Fibroblast of villous mesenchyme (primary cell): Measurements from ENCODE around the gene ABCC10. TPM values are rescaled to one million over a fixed set of nuclear protein-coding genes. Genes with fewer than 3 reads are reported as not detected.

Source experiments
- DNase-seq: peaks from one replicate; pipeline ENCODE4 v3.0.0-alpha.2; 2010; ENCODE audit warnings: low read depth
- H3K4me3 ChIP-seq: 2 replicates; pipeline ENCODE4 v1.5.1; 2011; ENCODE audit warnings: low read depth, mild to moderate bottlenecking, low read length
- total RNA-seq: library from RNA; depleted of rRNA; stranded (reverse); fragments of >200 nt; gene quantifications from 2 replicates; pipeline ENCODE4 v1.2.3, GENCODE V29; 2012
- TF ChIP-seq, protein P1 (sequence below): IDR thresholded peaks from 2 replicates; pipeline ENCODE4 v1.5.1; 2012; ENCODE audit warnings: low read depth, mild to moderate bottlenecking, low read length; ENCODE audit not compliant: insufficient read depth

Gene ABCC10
- total RNA-seq, 1 donor, result 31.1 TPM

DNA sequence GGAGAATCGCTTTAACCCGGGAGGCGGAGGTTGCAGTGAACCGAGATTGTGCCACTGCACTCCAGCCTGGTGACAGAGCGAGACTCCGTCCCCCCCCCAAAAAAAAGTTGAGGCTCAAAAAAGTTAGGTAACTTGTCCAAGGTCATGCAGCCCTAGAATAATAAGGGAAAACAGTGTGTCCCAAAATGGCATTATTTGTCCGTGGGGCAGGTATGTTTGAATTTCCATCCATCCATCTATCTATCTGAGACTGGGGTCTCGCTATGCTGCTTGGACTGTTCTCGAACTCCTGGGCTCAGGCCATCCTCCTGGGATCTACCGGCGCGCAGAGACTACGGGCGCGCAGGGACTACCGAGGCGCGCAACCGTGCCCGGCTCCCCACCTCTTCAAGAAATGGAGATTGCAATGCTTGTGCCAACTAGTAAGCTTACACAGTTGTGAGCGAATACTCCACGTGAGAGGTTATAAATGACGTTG, 374 bp upstream of the ABCC10 start:
- TF ChIP-seq, protein P1, sequence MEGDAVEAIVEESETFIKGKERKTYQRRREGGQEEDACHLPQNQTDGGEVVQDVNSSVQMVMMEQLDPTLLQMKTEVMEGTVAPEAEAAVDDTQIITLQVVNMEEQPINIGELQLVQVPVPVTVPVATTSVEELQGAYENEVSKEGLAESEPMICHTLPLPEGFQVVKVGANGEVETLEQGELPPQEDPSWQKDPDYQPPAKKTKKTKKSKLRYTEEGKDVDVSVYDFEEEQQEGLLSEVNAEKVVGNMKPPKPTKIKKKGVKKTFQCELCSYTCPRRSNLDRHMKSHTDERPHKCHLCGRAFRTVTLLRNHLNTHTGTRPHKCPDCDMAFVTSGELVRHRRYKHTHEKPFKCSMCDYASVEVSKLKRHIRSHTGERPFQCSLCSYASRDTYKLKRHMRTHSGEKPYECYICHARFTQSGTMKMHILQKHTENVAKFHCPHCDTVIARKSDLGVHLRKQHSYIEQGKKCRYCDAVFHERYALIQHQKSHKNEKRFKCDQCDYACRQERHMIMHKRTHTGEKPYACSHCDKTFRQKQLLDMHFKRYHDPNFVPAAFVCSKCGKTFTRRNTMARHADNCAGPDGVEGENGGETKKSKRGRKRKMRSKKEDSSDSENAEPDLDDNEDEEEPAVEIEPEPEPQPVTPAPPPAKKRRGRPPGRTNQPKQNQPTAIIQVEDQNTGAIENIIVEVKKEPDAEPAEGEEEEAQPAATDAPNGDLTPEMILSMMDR, result no peak
- peak overlapping the region; percentile 88 for H3K4me3 ChIP-seq
- DNase-seq, result no peak

DNA sequence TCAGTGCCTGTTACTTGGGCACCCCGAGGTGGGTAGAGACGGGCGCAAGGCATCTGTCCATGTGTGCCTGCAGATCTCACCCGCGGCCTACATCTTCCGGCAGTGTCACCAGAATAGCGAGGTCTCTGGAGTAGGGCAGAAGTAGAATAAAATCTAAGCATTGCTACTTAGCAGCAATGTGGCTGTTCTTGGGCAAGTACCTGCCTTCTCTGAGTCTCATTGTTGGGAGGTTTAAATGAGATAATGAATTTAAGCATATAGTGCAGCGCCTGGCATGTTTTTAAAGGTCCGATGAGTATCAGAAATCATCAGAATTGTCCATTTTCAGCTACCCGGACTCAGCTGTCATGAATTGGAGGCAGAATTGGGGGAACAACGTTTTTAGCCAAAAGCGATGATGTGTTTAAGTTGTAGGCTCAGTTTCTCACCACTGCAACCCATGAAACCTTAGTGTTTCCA, 800 bp downstream of the ABCC10 start:
- TF ChIP-seq, protein P1, result no peak
- peak overlapping the region; percentile 88 for H3K4me3 ChIP-seq
- DNase-seq, result no peak

DNA sequence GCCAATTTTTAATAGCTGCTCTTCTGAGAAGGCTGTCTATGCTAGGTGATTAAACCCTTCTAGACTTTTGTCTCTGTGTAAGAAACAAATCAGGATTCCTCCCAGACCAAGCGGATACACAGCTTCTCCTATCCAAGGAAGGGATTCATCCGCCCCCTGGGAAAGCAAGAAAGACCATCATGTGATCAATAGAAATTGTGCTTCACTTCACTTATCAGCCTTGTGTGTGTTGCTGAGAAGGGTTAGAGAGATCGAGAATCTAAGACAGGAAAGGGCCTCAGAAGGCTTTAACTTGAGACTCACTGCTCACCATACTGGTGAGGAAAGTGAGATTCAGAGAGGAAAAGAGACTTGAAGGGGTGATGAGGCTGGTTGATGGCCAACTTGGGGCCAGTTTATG, 1.5 kb downstream of the ABCC10 start:
- peak; percentile 3 for DNase-seq
- TF ChIP-seq, protein P1, result no peak
- H3K4me3 ChIP-seq, result peak overlapping the region; percentile 88

DNA sequence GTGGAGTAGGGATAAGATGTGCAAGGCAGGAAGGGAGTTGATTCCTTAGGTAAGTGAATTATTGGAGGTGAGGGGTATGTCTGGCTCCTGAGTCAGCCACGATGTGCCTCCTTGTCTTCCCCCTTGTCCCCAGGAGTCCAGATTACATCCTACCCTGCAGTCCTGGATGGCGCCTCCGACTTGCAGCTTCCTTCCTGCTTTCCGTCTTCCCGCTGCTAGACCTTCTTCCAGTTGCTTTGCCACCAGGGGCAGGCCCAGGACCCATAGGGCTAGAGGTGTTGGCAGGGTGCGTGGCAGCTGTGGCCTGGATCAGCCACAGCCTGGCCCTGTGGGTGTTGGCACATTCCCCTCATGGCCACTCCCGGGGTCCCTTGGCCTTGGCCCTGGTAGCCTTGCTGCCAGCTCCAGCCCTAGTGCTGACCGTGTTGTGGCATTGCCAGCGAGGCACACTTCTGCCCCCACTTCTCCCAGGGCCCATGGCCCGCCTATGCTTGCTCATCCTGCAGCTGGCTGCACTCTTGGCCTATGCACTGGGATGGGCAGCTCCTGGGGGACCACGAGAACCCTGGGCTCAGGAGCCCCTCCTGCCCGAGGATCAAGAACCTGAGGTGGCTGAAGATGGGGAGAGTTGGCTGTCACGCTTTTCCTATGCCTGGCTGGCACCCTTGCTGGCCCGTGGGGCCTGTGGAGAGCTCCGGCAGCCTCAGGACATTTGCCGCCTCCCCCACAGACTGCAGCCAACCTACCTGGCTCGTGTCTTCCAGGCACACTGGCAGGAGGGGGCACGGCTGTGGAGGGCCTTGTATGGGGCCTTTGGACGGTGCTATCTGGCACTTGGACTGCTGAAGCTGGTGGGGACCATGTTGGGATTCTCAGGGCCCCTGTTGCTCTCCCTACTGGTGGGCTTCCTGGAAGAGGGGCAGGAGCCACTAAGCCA, 4.9 kb downstream of the ABCC10 start:
- TF ChIP-seq, protein P1, result no peak
- no peak for DNase-seq
- H3K4me3 ChIP-seq, result no peak overlapping the region

DNA sequence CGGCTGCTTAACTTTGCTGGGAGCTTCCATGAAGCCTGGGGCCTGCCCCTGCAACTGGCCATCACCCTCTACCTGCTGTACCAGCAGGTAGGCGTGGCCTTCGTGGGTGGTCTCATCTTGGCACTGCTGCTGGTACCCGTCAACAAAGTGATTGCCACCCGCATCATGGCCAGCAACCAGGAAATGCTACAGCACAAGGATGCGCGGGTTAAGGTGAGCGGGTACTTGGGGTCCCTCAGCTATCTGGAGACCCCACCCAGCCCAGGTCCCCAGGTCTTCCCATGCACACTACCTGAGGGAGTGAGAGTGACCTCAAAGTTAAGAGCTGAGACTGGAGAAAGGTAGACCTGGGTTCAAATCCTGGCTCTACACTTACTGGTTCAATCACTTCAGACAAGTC, 5.8 kb downstream of the ABCC10 start:
- no peak overlapping the region for H3K4me3 ChIP-seq
- DNase-seq, result no peak

DNA sequence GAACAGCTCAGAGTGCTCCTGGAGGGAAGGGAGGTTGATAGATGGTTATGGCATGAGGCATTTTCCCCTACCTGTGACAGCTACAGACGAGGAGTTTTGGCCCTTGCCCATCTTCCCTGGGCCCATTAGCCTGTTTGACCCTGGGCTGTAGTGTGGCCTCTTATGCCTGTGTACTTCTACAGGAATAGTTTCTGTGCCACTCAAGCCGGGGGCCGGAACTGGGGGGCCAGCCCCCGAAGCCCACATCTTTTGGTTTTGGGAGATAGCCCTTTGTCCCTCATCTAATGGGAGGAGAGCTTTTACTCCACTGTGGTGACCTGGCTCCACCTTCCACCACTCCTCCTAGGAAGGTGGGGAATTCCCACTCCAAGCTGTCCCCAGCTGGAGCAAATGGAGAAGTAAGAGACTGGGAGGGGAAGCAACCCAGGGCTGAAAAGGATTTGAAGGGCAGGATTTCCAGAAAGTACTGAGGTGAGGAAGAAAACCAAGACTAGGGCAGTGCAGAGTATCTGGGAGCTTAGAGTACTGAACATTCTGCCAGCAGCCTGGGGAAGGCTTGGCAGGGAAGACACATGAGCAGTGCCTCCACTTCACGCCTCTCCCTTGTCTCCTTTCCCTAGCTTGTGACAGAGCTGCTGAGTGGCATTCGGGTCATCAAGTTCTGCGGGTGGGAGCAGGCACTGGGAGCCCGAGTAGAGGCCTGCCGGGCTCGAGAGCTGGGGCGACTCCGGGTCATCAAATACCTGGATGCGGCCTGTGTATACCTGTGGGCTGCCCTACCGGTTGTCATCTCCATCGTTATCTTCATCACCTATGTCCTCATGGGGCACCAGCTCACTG, 6.9 kb downstream of the ABCC10 start:
- DNase-seq, result no peak
- TF ChIP-seq, protein P1, result no peak
- H3K4me3 ChIP-seq, result no peak overlapping the region

More for the DNA sequence above, 5.8 kb downstream of the ABCC10 start:
- TF ChIP-seq, protein P1, result no peak
